ENCODE results near the gene GSAP.

GSAP gene

GRCh38 chr7:77434570-77435275, 18.6 kb upstream of the GSAP start:
- DNase-seq: no peak

DNA sequence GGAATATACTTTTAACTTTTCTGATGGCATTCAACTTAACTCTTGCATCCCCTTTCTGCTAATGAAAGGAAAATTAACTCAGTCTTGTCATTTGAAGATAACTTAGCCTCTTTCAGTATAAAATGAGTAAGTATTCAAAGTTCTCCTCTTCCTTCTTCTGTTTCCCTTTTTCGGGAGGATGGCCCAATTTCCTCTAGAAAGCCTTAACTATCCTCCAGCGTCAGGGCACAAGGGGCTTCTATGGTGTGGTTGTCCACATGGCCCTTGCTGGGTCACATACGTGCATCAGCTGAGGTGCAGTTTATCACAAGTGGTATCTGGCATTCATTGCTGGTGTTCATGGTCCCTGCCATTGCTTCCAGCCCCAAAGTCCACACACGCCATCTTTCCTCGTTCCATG, 17.8 kb upstream of the GSAP start:
- DNase-seq: no peak

- DNase-seq: no peak
Observed at GRCh38 chr7:77430927-77431326, 14.8 kb upstream of the GSAP start.

DNA sequence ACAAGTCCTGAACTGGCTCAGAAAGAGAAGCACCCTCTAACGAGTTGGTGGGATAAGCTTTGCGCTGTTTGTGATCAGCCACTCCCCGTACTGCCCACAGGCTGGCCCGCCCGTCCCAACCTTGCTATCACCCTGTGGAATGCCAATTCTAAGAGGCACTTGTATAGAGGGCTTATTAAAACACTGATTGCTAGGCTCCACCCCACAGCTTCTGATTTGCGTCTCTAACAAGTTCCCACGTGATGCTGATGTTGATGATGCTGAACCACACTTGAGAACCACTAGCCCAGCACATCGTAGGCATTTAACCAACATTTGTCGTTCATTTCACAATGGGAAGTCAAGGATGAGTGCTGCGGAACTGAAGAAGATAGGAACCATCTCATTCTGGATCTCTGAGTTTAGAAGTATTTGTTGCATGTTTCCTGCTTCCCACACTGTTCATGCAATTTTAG, 12.7 kb upstream of the GSAP start:
- no peak for DNase-seq

DNA sequence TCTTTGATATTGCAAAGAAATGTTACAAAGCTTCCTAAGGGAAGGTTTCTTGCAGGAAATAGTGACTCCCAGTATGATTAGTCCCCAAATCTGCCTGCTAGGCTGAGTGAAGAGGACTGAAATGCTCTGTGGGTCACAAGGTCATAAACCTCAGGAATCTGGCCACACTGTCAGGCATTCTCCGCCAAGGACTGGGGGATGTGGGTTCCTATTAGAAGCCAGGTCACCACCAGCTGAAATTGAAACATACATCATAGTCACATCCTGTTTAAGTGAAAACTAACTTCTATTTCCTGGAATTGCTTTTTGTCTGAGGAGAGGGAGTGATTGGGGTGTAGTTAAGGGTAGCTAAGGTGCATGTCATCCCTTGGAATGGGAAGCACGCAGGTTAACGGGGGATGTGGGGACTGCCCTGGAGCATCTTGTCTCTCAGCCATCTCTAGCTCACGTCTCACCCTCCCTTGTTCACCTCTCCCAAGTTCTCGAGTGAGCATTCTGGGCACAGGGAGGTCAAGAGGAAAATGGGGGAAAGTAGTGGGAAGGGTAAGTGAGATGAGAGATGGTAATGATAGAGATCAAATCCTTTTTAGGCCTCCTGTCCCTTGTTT, 12.0 kb upstream of the GSAP start:
- DNase-seq: no peak

- DNase-seq: no peak
Observed at GRCh38 chr7:77426521-77427051, 10.4 kb upstream of the GSAP start.

- no peak for DNase-seq
Observed at GRCh38 chr7:77426052-77426404, 9.9 kb upstream of the GSAP start.

GRCh38 chr7:77425101-77426051, 9.2 kb upstream of the GSAP start:
- DNase-seq: no peak

DNA sequence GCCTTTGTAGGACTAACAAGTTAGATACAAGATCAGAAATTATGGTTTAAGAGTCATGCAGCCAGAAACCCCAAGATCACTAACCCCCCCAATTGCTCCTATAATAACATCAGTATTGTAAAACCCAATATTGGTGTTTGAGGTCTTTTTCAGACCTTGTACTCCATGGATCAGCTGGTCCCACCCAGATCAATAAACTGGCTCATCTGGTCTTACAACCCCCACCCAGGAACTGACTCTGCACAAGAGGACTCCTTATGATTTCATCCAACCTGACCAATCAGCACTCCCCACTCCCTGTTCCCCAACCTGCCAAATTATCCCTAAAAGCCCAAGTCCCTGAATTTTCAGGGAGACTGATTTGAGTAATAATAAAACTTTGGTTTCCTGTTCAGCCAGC, 6.4 kb upstream of the GSAP start:
- DNase-seq: no peak

DNA sequence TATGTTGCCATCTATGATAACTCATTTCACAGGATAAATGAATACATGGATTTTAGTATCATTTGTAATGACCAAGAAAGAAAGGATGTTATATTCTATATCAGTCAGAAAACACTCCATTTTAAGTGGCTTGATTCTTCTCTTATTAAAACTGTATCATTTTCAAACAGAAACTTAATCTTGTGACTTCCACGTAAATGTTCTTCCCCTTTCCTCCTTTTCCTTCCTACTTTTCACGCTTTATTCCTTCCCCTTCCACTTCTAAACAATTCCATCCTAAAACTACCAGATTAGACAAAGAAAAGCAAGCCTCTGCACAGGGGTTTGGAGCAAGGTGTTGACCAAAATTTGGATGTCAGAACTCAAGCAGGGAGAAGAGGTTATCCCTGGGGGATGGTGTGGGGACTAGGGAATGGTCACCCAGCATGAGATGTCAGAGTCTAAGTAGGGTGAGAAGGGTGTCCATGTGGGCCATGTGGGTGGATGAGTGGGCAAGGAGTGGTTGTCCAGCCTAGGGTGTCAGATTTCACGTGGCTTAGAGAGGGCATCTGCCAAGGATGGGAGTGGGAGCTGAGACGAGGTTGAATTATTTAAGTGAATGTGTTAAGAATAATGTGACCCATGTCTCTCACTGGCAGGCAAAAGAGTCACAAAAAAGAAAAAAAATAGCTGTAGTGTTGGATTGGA, 5.0 kb upstream of the GSAP start:
- DNase-seq: no peak

GRCh38 chr7:77420438-77420837, 4.3 kb upstream of the GSAP start:
- no peak for DNase-seq

GRCh38 chr7:77419102-77419501, 3.0 kb upstream of the GSAP start:
- DNase-seq: no peak

DNA sequence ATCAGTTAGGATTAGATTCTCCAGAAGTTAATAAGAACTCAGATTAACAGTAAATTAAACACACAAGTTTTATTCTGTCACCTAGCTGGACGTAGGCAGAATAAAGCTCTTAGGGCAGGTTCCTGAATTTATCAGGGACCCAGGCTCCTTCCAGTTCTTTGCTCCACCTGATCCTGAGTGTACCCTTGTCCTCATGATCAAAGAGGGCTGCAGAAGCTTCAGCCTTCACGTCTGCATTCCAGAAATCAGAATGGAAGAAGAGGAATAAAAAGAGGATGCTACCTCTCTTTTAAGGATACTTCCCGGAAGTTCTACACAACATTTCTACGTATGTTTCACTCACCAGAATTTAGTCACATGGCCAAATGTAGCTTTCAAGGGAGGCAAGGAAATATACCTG, 1.7 kb upstream of the GSAP start:
- DNase-seq: no peak

DNA sequence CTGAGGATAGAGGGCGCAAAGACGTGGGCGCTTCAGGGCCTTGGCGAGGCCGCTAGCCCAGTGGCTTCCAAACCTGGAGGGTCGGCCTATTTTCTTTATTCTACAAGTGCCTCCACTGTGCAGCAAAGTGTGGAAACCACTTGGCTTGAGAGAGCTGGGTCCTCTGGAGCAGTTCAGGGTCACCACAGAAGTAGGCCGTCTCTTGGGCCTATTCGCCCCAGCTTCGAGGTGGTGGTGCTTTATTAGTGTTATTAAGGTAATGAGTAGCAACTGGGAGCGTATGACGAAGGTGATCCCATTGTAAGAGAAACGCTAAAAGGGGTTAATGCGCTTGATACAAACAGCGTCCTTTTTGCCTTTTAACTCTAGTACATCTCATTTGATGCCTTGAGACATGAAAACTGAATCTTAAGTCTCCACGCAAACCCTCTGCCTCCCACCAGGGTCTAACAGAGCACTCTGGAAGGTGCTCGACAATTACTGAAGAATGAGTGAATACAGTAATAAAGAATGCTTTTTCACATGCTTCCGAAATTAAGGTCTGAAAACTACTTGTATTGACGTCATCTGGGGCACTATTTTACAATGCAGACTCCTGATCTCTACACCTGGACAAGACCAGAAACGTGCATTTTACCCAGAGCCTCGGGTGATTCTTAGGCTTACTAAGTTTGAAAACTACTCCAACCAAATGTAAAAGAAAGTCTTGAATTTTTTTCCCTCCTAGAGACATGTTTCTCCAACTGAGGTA, 647 bp upstream of the GSAP start:
- DNase-seq: no peak

- DNase-seq: no peak
Observed at GRCh38 chr7:77415476-77415822, 700 bp downstream of the GSAP start.

GRCh38 chr7:77413861-77414424, 2.2 kb downstream of the GSAP start:
- no peak for DNase-seq

- DNase-seq: no peak
Observed at GRCh38 chr7:77413128-77413527, 3.0 kb downstream of the GSAP start.

- no peak for DNase-seq
Observed at GRCh38 chr7:77409739-77410547, 6.2 kb downstream of the GSAP start.

- no peak for DNase-seq
Observed at GRCh38 chr7:77409005-77409738, 7.0 kb downstream of the GSAP start.

- no peak for DNase-seq
Observed at GRCh38 chr7:77407906-77408305, 8.2 kb downstream of the GSAP start.
